Measurements from ENCODE around the gene FAM13A. TPM values are rescaled to one million over a fixed set of nuclear protein-coding genes. Genes with fewer than 3 reads are reported as not detected.

The FAM13A gene
- polyA plus RNA-seq, 1 of the 3 experiments (the other 2 are of a cell fraction) = 0.67 TPM

GRCh38 chr4:89077761-89078160 lies 20.8 kb upstream of the FAM13A start (continued):
- TF ChIP-seq ZBTB33 (IDR thresholded peaks at IDR 0.05; ENCODE audit: borderline replicate concordance, low read depth) = no peak
- no peak for TF ChIP-seq SIN3A (IDR thresholded peaks at IDR 0.05; ENCODE audit: borderline replicate concordance, low read depth, low read length)
- no peak for TF ChIP-seq EP300 (IDR thresholded peaks at IDR 0.05; ENCODE audit: borderline replicate concordance in 1 of 2, low read depth in 1 of 2, low read length in 1 of 2)
- TF ChIP-seq TCF12 (IDR thresholded peaks at IDR 0.05) = no peak
- TF ChIP-seq GATA2 (CRISPR knock-in tag; IDR thresholded peaks at IDR 0.05) = no peak
- no peak for TF ChIP-seq RAD21 (IDR thresholded peaks at IDR 0.05; ENCODE audit: low read length)
- TF ChIP-seq RFX5 (IDR thresholded peaks at IDR 0.05; ENCODE audit: low read length) = no peak
- no peak for TF ChIP-seq GABPA (IDR thresholded peaks at IDR 0.05; ENCODE audit: low read depth)
- TF ChIP-seq PBX3 (IDR thresholded peaks at IDR 0.05) = no peak

GRCh38 chr4:89072921-89073320 lies 15.9 kb upstream of the FAM13A start:
- TF ChIP-seq JUND (IDR thresholded peaks at IDR 0.05) (no peak), CTCF (IDR thresholded peaks at IDR 0.05) (no peak), FOSL2 (IDR thresholded peaks at IDR 0.05; ENCODE audit: borderline replicate concordance, low read depth) (no peak), MAX (IDR thresholded peaks at IDR 0.05; ENCODE audit: low read depth) (no peak), GATA2 (CRISPR knock-in tag; IDR thresholded peaks at IDR 0.05) (no peak), NRF1 (IDR thresholded peaks at IDR 0.05; ENCODE audit: low read depth, low read length) (no peak), TCF12 (IDR thresholded peaks at IDR 0.05) (no peak), ZBTB33 (IDR thresholded peaks at IDR 0.05; ENCODE audit: borderline replicate concordance, low read depth) (no peak), EP300 (IDR thresholded peaks at IDR 0.05; ENCODE audit: borderline replicate concordance in 1 of 2, low read depth in 1 of 2, low read length in 1 of 2) (no peak), IRF3 (IDR thresholded peaks at IDR 0.05; ENCODE audit: low read depth, low read length) (no peak), NFIC (IDR thresholded peaks at IDR 0.05; ENCODE audit: borderline replicate concordance) (no peak), FOXM1 (IDR thresholded peaks at IDR 0.05; ENCODE audit: low read depth) (no peak), RFX5 (IDR thresholded peaks at IDR 0.05; ENCODE audit: low read length) (no peak), TEAD4 (IDR thresholded peaks at IDR 0.05; ENCODE audit: borderline replicate concordance, insufficient read depth) (no peak), GABPA (IDR thresholded peaks at IDR 0.05; ENCODE audit: low read depth) (no peak), USF1 (IDR thresholded peaks at IDR 0.05; ENCODE audit: borderline replicate concordance, low read depth) (no peak), MXI1 (IDR thresholded peaks at IDR 0.05; ENCODE audit: low read depth, low read length) (no peak), TAF1 (IDR thresholded peaks at IDR 0.05; ENCODE audit: borderline replicate concordance, low read depth, low read length) (no peak), PBX3 (IDR thresholded peaks at IDR 0.05) (no peak)
- Histone ChIP-seq H3K9ac (no peak overlapping the region), H3K9me2 (no peaks in the 10 kb centered on the region), H3K9me3 (no peaks in the 10 kb centered on the region), H3K27ac (ENCODE audit: low read depth in 2 of 2, low read length in 1 of 2) (no peak overlapping the region), H3K27me3 (ENCODE audit: insufficient read depth) (no peaks in the 10 kb centered on the region), H3F3A (replicated peaks; ENCODE audit: insufficient read depth) (no peaks in the 10 kb centered on the region), H2AFZ (ENCODE audit: low read depth) (no peak overlapping the region), H3K79me2 (ENCODE audit: insufficient read depth) (no peaks in the 10 kb centered on the region), H3K36me3 (replicated peaks in 1 of 2; ENCODE audit: control insufficient read depth in 1 of 2, insufficient read depth in 2 of 2, low read length in 1 of 2) (no peaks in the 10 kb centered on the region), H3K4me1 (ENCODE audit: control insufficient read depth in 1 of 2, insufficient read depth in 2 of 2, low read depth in 1 of 2, low read length in 1 of 2) (no peaks in the 10 kb centered on the region), H3K4me2 (no peak overlapping the region), H3K4me3 (ENCODE audit: low read depth in 2 of 2, low read length in 1 of 2) (no peak overlapping the region), H4K20me1 (ENCODE audit: insufficient read depth) (no peaks in the 10 kb centered on the region)
- 19% methylated on average over 1 of the region's 1 CpG for WGBS (ENCODE audit: low lambda C conversion rate)
- CTCF ChIA-PET = no interaction called here
- DNase-seq = no peak
- POLR2A ChIA-PET = no interaction called here
